NCI-H1694 treated with DMSO at 0.1 percent for 48 hours (cell line): ENCODE data around the gene UNK.
"Not testable (repeated sequence)": the region's sequence is repeated elsewhere in the genome, so short reads cannot be mapped to it uniquely, and the experiment has no call there.

Experiments
- DNase-seq: peaks from one replicate; lab custom pipeline; 2025; lab: John Stamatoyannopoulos, UW

The UNK gene

DNA sequence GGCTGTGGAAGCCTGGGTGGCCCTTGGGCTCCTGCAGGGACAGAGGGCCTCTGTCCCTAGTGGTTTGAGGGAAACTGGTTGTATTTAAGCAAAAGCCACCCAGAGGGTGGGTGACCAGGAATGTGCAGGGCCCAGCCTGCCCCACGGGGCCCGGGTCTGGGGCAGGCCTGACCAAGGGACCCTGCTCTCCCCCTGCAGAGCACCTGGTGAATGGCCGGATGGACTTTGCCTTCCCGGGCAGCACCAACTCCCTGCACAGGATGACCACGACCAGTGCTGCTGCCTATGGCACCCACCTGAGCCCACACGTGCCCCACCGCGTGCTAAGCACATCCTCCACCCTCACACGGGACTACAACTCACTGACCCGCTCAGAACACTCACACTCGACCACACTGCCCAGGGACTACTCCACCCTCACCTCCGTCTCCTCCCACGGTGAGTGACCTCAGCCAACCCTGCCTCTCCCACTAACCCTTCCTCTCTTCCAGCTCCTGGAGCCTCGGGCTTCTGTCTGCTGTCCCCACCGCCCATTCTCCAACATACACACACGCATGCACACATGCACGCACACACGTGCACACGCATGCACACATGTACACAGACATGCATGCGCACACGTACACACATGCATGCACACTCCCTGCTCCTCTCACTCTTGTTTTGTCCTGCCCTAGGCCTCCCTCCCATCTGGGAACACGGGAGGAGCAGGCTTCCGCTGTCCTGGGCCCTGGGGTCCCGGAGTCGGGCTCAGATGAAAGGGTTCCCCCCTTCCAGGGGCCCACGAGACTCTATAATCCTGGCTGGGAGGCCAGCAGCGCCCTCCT lies 30.0 kb upstream of the UNK start:
- no peak for DNase-seq

DNA sequence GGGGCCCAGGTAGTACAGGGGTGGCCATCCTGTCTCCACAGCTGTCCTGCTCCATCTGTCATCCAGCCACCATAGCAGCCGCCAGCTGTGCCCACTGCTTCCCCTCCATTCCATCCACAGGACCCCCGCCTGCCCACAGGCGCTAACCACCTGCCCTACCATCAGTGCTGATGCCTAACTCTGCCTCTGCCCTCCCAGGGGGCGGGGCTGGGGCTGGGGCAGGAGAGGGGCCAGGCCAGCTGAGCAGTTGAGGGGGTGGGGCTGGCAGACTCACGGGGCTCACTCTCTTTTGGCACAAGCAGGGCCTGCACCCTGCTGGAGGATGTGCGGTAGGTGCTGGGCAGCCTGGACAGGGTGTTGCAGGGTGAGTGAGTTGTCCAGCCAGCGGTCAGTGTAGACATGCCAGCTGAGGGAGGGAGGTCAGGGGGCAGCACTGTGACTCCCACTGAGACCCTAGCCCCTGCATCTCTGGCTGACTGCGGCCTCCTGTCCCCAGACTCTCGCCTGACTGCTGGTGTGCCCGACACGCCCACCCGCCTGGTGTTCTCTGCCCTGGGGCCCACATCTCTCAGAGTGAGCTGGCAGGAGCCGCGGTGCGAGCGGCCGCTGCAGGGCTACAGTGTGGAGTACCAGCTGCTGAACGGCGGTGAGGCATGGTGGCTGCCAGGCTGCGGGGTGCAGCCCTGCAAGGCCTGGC lies 29.3 kb upstream of the UNK start:
- DNase-seq: peak; percentile 86

DNA sequence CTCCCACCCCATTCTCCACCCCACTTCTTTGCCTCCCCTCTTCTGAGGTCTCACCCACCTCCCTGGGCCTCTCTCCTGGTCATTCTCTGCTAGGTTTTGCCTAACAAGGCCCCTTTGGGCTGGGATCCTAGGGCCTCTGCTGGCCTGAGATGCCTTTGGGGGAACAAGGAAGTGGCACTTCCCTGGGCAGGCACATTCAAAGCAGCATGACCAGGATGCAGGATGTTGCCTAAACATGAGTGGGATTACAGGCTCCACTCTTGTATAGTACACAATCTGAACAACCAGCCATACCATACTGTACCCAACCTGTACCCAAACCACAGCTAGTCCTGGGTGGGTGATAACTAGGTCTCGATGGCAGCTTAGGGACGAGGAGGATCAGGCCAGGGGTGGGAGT lies 28.6 kb upstream of the UNK start:
- no peak for DNase-seq

DNA sequence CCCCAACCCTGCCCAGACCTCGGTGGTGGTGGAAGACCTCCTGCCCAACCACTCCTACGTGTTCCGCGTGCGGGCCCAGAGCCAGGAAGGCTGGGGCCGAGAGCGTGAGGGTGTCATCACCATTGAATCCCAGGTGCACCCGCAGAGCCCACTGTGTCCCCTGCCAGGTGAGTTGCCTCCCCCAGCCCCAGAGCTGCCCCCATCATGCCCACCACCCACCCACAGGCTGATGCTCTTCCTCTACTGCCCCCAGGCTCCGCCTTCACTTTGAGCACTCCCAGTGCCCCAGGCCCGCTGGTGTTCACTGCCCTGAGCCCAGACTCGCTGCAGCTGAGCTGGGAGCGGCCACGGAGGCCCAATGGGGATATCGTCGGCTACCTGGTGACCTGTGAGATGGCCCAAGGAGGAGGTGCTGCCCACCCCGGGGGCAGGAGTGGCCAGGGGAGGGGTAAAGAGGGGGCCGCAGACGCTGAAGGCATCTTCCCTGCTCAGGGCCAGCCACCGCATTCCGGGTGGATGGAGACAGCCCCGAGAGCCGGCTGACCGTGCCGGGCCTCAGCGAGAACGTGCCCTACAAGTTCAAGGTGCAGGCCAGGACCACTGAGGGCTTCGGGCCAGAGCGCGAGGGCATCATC lies 28.0 kb upstream of the UNK start:
- DNase-seq: no peak

DNA sequence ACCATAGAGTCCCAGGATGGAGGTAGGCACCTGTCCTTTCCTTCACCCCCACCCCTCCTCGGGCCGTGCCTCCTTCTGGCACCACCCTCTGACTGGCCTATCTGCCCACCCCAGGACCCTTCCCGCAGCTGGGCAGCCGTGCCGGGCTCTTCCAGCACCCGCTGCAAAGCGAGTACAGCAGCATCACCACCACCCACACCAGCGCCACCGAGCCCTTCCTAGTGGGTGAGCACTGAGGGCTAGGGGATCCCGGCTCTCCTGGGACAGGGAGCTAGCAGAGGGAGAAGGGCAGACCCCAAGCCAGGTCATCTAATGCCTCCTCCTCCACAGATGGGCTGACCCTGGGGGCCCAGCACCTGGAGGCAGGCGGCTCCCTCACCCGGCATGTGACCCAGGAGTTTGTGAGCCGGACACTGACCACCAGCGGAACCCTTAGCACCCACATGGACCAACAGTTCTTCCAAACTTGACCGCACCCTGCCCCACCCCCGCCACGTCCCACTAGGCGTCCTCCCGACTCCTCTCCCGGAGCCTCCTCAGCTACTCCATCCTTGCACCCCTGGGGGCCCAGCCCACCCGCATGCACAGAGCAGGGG lies 27.4 kb upstream of the UNK start:
- DNase-seq: no peak

DNA sequence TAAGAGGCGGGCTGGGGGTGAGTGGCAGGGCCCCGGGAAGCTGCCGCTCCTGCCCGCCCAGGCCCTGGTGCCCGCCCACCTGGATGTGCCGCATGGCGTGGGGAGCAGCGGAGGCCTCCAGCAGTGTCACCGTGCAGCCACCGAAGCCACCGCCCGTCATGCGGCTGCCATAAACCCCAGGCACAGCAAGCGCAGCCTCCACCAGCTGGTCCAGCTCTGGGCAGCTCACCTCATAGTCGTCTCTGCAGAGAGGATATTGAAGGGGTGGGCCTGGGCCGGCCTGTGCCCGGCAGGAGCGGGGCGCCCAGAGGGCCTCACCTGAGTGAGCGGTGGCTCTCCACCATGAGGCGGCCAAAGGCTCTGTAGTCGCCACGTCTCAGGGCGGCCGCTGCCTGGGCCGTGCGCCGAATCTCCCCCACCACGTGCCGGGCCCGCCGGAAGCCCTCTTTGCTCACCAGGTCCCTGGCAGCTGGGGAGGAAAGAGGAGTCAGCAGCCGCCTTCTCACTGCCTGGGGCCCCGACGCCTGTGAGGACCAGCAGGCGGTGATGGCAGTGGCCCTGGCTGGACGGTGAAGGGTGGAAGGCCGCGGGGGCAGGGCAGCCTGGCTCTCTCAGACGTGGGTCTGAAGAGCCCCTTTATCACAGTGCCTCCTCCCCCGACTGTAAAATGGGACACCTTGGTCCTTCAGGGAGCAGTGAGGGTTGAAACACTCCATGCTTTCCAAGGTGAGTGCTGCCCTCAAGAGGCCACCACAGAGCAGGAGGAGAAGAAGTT lies 26.3 kb upstream of the UNK start:
- no peak for DNase-seq

DNA sequence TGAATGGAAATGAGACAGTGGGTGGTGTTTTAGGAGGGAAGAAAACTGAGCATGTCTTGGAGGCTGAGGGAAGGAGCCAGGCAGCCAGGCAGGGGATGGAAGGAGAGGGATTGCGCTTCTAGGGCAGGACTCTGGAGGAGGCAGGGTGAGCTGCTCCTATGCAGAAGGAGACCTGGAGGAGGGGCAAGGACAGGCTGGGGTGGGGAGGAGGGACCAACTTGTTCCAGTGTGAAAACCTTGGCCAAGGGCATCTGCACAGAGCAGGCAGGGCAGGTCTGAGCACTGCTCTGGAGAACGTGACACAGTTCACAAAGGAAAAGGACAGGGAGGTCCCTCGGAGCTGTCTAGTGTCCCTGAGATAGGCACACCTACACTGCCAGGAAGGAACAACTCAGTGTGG lies 25.1 kb upstream of the UNK start:
- no peak for DNase-seq

DNA sequence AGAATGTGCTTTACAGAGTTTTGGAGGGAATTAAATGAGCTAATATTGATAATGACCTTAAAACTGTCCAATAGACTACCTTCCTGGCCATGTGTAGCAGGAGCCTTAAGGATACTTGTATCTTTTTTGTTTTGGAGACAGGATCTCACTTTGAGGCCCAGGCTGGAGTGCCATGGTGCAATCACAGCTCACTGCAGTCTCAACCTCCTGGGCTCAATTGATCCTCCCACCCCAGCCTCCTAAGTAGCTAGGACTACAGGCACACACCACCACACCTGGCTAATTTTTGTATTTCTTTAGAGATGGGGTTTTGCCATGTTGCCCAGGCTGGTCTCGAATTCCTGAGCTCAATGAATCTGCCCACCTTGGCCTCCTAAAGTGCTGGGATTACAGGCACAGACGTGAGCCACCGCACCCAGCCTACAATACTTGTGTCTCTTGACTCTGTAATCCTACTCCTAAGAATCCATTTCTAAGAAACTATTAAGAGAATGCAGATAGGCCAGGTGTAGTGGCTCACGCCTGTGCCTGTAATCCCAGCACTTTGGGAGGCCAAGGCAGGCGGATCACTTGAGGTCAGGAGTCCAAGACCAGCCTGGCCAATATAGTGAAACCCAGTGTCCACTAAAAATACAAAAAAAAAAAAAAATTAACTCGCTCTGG lies 24.5 kb upstream of the UNK start:
- DNase-seq: not testable (repeated sequence)

DNA sequence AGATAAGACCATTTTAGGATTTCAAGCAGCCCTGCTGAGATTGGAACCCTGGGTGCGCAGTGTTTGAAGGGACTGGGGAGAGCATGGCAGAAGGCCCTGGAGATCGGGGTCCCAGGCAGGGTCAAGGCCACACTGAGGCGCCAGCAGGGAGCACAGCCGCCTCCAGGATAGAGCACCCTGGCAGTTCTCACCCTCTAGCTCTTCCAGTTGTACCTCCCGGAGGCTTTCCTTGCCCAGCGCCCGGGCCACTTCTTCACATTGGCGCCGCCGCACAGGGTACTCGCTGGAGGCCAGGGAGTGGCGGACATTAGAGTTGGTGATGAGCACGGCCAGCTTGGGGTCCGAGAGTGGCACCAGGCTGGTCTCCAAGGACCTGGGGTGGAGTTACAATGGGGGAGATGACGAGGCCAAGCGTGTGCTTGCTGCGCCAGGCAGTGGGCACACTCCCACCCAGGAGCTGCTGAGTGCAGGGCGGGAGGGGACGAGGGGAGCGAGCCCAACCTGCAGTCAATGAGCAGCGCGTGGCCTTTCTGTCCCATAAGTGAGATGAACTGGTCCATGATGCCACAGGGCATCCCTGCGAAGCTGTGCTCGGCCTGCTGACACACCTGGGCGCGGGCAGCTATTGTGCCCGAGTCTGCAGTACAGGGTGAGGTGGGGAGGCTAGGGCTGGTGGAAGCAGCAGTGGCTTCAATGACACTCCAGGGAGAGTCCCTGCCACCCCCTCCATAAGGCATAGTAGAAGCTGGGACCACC lies 21.9 kb upstream of the UNK start:
- DNase-seq: no peak

DNA sequence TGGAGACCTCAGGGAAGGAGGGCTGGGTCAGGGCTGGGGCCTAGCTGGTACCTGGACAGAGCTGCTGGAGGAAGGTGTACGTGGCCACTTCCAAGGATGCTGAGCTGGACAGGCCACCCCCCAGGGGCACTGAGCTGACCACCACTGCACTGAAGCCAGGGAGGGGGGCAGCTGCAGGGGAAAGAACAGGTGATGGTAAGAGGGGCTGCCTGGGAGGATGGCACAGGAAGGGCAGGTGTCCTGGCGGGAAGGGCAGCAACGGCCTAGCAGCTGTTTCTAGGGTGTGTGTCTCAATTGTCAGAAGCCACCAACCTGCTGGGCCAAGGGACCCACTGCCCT lies 21.4 kb upstream of the UNK start:
- no peak for DNase-seq

DNA sequence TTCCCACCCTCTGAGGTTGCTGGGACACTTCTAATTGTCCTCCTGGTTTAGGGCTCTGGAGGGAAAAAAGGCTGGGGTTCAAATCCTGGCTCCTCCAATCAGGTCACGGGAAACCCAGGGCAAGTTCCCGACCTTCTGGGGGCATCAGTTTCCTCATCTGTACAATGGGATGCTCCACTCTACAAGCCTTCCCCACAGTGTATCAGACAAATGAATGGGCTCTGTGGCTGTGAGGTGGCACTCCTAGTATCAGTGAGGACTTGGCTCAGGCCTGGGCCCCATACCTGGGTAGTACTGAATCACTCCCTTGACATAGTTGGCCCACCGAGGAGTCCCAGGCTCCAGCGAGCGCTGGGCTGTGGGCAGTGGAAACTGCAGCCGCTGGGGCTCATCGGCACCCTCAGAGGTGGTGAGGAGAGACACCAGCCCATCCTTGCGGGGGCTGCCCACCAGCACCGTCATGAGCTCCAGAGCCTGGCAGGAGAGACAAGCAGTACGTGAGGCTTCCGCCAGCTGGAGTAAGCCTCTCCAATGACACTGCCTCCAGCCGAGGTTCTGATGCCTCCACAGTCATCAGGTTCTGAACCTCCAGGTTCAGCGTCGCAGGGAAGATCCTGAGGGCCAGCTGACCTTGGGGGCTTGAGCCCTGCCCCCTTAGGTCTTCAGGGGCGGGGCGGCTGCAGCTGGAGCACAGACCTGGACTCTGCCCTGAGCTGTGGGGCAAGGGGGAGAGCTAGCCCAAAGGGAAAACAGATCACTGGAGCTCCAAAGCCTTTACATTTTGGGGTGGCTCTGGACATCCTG lies 20.8 kb upstream of the UNK start:
- no peak for DNase-seq

DNA sequence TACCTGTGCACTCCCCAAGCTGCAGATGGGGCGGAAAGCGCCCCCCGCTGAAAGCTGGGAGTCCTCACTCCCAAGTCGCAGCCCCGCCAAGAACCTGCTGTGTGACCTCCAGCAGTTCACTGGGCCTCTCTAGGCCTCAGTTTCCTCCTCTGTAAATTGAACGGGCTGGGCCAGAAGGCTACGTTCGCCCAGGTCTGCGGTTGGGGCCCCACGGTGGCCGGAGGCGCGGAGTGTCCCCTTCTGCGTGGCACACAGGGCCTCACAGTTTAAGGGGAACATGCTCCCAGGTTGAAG lies 20.2 kb upstream of the UNK start:
- DNase-seq: no peak

DNA sequence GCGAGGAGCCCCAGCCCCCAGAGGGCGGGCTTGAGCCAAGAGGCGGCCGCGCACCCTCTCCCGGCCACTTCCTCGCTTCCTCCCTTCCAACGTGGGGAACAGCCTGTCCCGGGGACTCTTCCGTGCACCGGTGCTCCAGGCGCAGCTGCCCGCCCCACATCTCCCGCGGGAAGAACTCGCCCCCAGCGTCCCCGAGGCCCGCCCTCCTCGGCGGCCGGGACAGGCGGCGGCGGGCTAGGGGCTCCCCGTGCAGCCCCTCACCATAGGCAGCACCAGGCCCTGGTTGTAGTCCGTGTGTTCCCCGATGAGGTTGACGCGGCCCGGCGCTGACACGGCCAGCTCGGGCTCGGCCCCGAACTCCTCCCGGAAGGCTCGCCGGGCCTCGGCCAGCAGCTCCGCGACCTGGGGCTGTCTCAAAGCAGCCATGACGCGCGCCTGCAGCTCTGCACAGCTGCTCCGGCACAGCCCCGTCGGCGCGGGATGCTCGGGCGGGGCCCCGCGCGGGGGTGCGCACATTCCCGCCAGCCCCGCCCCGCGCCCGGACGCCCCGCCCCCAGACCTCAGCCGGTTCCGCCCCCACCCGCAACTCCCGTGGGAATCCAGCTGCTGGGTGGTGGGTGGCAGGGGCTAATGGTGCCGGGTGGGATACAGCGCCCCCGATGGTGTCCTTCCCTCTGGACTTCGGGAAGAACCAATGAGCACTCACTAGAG lies 19.7 kb upstream of the UNK start, which contains the start of gene GALK1:
TSS of gene GALK1 (minus strand) at position 482 of the 711 bp plus-strand sequence. CDS start at position 426, 56 bp downstream.
- DNase-seq: no peak

DNA sequence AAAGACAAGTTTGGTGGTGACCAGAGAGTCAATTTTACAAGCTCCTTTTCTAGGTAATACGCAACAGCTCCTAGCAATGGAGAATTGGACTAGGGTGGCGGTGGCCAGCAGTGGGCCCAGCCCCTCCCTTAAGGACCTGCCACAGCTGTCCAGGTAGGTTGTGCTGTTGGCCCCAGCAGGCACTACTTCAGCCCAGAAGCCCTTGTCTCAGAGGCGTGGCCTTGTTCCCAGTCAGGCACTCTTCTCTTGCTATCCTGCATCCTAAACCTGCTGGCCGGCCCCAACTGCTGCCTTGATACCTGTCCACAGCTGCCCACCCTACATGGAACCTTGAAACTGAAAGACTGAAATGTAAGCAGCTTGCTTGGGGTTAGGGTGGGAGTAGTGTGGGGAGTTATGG lies 18.6 kb upstream of the UNK start:
- DNase-seq: no peak

DNA sequence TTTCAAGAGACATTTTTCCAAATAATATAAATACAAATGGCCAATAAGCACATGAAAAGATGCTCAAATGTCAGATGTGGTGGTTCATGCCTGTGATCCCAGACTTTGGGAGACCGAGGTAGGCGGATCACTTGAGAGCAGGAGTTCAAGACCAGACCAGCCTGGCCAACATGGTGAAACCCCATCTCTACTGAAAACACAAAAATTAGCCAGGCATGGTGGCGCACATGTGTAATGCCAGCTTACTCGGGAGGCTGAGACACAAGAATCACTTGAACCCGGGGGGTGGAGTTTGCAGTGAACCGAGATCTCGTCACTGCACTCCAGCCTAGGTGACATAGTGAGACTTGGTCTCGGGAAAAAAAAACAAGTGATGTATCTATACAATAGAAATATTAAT lies 16.7 kb upstream of the UNK start:
- no peak for DNase-seq

DNA sequence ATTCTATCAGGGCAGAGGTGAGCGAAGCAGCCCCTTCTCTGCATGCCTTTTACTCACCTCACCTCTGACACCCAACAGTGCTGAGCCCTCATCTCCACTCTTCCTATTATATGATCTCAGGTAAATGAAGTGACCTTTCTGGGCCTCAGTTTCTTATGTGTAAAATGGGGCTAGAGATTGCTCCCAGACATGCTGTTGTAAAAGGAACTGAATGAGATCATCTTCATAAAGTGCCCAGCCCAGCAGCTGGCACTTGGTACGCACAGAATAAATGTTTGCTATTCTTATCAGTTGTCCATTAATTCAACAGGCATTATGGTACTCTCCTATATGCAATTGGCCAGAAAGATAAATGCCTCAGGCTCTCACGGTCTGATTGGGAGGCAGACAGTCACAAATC lies 15.1 kb upstream of the UNK start:
- no peak for DNase-seq

DNA sequence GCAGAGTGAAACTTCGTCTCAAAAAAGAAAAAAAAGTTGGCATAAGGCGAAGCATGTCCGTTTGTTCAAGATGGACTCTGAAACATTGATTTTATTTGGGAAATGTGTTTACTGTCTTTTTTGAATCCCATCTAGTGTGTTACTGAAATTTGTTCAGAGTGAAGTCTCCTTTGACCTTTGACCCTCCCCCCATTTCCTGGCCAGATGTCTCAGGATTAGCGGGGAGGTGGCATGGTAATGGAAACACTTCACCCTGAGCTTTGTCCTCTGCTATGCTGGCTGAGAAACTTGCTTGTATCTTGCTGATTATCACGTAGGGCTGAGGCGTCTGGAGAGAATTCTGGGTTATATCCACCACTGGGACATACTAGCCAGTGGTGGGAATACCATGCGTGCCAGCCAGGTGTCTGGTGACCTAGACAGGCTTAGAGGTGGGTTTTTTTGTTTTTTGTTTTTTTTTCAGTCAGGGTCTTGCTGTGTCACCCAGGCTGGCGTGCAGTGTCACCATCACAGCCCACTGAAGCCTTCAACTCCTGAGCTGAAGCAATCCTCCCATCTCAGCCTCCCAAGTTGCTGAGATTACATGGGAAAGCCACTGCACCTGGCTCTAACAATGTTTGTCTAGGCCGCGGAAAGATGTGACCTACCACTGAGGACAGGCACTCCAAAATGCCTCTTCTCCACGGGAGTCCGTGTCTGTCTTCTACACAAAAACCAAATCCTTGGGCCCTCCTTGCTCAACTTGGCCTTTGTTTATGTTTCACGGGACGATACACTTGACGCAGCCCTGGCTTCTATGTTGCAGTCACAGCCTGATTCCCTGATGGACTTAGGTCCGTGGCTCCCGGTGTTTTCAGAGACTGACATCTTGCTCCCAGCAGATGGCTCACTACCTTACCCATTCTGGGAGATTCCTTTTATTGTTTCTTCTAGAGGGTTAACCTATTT lies 13.0 kb upstream of the UNK start:
- DNase-seq: no peak

DNA sequence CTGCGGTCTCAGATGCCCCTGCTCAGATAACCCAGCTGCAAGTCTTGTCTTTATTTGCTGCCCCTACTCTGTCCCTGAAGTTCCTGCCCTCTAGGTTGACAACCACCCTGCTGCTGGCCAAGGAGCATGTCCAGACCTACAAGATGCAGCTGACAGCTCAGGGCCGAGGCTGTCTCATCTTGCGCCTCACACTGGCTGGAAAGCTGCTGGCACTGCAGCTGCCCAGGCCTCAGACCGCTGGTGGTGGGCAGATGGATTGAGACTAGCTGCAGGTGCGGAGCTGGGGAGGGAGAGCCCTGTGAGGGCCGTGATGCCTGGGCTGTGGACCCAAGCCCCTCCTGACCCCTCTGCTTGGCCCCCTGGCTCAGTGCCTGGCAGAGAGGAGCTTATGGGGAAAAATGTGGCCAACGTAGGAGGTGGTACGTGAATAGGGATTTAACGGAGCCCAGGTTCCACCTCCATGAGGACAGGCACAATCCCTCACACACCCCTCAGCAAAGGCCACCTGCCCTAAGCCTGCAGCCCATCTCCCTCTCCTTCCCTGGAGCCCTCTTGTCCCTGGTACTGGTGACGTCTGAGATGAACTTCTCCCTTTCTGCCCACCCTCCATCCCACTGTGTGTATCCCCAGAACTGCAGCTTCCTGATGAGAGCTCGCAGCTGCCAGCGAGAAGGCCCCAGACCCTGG lies 11.3 kb upstream of the UNK start:
- no peak for DNase-seq
